NCI-H82 treated with DMSO at 0.1 percent for 48 hours (cell line): ENCODE measurements around the gene RAP1GAP2.
A peak's percentile ranks its signal among the peaks of the same experiment; 100 is the strongest.
"Not testable (repeated sequence)": the region's sequence is repeated elsewhere in the genome, so short reads cannot be mapped to it uniquely, and the experiment has no call there.

ENCODE experiments used
- DNase-seq: peaks from one replicate; lab custom pipeline; 2025; ENCODE audit not compliant: unreplicated experiment; lab: John Stamatoyannopoulos, UW

Gene RAP1GAP2

DNA sequence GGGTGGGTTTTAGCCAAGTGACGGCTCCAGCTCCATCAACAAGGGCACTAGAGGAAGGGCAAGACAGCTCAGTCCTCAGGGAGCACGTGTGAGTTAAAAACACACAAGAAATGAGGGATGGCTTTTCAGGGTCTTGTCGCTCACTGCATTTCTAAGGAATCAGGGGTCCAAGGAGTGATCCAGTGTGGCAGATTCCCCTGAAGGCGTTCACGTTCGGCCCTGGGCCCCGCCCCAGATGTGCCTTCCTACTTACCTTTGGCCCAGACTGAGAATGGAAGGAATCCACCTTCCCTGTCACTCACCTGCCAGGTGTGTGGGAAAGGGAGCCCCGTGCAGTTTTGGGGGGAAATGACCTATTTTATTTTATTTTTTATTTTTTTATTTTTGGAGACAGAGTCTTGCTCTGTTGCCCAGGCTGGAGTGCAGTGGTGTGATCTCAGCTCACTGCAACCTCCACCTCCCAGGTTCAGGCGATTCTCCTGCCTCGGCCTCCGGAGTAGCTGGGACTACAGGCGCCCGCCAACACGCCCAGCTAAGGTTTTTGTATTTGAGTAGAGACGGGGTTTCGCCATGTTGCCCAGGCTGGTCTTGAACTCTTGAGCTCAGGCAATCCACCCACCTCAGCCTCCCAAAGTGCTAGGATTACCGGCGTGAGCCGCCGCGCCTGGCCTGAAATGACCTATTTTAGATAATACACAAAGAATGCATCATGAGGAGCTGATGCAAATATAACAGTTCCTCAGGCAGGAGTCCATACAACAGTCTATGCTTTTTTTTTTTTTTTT is 195.3 kb downstream of the RAP1GAP2 start:
- not testable (repeated sequence) for DNase-seq

DNA sequence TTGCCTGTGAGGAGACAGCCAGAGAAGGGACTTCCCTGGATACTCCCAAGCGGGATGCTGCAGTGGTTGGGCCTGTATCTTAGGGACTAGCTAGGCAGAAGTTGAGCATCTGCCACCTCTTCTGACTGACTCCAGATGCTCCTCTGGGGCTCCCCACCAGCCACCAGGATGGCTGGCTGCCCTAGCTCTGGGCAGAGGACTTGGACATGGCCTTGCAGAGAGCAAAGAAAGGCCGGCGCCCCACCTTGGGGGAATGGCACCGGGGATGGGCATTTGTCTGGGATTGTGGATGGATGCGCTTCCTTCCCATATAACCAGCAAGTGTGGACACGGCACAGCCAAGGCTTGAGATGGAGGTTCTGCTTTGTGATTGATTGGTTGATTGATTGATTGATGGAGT is 198.2 kb downstream of the RAP1GAP2 start:
- DNase-seq: no peak

DNA sequence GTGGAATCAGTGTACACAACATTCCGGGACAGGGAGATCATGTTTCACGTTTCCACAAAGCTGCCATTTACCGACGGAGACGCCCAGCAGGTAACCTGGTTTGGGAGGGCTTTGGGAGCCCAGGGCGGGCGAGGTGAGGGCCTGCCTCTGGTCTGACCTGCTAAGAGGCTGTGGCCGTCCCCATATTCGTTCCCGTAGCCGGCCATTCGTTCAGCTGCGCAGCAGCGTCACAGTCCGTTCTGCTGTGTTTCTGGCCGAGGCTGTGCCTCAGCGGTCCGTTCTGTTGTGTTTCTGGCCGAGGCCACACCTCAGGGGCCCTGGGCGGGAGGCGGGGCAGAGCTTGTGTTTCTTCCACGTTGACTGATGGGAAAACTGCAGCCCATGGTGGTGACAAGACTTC is 199.1 kb downstream of the RAP1GAP2 start:
- no peak for DNase-seq

DNA sequence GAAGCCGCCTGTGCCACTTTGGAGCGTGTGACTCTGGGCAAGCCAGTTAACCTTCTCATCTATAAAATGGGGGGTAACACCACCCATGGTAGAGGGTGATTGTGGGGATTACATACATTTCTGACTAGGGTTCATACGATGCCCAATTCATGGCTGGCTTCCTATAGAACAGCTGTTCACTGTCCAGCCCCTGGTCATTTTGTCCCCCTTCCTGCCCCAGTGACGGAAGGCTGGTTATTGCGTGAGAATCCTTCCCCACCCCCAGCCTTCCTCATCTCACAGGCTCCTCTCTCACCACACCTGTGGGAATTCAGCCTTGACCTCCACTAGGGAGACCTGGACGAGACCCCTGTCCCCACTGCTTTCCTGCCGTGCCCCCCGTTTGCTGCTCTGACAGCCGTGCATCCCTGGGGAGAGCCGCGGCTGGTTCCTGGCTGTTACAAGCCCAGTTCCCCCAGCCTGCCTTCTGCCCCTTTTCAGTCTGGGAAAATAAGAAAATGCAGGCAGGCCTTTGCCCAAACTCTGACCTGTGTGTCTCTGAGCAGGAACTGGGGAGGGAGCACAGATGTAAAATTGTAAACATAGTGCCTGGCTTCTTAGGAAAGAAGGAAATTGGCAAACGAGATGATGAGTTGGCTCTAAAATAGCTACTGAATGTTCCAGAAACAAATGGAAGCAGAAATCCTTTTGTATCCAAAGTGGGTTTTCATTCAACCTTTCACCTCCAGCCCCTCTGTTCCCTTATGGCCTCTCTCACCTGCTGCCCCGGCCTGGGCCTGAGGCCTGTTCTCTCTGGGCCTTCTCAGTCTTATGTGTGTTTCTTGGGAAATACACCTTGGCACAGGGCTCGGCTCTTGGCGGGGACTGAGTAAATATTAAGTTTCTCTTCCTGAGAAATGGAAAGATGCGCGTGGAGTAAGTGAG is 199.9 kb downstream of the RAP1GAP2 start:
- no peak for DNase-seq

DNA sequence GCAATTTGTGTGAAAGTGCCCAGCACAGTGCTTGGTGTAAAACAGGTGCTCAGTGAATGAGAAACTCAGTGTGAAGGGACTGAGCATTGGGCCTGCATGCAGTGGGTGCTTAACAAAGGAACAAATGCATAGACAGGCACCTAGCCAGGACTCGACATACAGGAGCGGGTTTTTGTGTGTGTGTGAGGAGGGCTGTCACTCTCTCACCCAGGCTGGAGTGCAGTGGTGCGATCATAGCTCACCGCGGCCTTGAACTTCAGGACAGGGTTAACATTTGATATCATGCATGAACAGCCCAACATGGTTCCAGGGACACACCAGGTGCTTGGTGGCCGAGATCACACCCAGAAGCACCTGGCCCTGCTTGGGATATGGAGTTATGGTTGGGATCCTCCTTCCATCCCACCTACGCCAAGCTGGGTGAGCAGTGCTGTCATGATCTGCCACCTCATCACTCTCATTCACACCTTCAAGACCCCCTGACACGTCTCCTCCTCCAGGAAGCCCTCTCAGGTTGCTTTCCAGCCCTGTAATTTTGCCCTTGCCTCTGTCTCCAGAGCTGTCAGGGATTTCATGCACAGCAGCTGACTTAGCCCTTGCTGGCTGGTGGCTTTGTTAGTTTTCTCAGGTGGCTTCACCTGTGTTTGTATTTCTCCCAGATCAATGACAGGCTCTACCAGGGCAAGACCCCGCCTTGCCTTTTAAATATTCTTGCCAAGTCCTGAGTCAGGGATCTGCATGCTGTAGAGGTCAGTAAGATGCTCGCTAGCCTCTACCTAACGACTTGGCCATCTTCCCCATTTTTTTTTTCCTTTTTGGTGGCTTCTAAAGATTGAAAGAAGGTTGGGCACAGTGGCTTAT is 200.8 kb downstream of the RAP1GAP2 start:
- no peak for DNase-seq

DNA sequence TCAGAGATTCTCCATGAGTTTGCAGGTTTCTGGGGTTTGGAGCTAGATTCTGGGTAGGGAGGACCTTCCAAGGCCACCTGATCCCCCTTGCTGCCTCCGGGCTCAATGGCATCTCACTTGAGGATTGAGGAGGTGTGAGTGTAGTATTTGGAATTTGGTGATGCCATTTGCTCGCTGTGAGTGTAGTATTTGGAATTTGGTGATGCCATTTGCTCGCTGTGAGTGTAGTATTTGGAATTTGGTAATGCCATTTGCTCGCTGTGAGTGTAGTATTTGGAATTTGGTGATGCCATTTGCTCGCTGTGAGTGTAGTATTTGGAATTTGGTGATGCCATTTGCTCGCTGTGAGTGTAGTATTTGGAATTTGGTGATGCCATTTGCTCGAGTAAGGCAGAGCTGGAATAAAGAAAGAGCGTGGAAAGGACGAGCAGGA is 202.2 kb downstream of the RAP1GAP2 start:
- not testable (repeated sequence) for DNase-seq

DNA sequence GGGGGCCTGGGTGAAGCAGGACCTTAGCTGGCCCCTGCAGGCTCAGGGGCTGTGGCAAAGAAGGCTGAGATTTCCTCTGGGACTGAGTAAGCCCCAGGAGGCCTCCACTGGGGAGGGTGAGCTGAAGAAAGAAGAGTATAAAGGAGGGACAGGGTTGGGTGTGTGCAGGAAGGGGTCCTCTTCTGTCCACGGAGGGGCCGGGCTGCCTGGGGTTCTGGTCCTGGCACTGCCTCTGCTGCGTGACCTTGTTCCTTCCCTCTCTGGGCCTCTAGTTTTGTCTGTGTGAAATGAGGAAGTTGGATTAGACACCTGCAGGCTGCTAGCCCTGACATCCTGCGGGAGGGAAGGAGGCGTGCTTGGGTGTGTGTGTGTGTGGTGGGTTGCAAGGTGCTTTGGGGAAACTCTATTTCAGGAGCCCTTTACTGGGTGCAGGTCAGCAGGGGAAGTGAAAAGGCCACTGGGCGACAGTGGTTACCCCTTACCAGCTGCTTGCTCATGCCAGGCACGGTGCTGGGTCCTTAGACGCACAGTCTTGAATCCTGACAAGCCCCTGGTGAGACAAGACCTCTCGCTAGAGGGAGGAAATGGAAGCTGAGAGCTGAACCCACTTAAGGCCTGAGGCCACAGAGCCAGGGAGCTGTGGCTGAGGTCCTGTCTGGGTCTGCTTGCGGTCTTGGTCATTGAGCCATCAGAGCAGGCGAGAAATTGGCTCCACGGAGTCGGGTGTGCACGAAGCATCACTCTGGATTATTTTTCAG is 206.5 kb downstream of the RAP1GAP2 start:
- DNase-seq: no peak

DNA sequence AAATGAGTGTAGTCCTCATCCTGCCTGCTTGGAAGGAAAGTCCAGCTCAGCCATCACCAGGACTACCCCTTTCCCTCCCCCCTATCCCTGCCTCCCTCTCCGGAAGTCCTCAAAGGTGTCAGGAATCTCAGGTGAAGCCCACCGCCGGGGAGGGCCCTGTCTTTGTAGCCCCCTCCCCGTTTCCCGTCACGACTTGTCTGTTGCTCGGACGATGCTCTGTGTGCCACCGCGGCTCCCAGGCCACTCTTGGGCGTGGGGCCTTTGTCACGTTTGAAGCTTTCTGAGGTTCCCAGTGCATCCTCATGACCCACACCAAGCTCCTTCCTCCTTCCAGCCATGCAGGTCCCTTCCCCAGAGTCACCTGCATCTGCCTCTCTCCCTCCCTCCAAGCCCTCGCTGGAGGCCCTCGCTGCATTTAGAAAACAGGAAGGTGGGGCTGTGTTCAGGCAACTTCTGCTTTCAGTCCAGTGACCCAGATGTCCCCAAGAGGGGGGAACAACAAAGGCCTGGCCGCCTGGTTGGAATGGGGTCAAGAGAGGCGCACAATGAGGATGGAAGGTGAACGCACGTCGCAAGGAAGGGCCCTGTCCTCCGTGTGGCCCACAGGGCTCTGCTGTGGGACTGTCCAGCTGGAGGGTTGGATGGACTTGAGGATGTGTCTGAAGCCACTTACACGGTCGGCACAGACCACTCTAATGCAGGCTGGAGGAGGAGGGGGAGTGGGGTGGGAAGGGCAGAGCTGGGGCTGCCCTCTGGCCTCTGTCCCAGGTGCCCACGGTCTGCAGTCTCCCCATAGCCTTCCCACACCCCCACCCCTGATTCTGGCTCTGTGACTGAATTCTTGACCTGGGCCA is 207.3 kb downstream of the RAP1GAP2 start:
- DNase-seq: no peak

DNA sequence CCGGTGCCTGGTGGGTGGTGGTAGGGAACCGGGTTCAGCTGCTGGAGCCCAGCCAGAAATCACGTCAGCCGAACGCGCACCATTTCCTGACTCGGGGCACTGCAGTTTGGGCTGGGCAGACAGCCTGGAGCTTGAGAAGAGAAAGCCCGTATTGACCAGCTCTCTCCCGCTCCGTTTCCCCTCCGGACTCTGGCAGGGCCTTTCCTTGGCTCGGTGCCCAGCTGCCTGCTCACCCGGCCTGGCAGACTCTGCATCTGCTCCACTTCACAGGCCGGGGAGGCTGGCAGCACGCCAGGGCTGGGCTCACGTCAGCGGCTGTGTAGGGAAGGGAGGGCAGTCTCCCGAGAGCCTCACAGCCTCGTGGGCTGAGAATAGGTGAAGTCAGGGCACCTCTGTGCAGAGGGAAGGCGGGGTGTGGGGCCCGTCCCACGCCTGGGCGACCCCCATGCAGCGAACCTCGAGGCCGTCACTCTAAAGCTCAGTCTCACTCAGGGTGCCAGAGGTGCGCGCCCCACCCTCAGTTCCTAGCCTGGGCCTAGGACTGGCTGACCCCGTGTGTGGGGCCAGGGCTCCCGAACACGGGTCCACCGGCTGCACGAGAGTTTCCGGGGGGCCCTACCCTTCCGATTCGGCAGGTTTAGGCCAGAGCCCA is 208.0 kb downstream of the RAP1GAP2 start:
- DNase-seq: peak; percentile 78

DNA sequence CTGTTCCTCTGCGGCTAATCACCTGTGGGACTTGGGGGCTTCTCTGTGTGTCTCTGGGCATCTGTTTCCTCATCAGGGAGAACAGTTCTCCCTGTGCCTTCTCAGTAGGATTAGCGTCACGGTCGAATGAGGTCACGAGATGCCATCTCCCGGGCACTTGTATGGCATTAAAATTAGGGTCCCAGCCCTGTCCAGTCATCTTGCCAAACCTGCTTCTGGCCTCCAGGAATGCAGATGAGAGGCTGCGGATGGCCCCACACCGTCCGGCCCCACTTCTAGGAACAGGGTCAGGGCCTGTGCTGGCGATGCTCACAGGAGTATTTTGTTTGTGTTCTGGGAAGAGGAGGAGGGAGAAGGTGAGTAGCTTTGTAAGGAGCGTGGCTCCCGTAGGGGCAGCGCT is 208.7 kb downstream of the RAP1GAP2 start:
- DNase-seq: peak; percentile 54

DNA sequence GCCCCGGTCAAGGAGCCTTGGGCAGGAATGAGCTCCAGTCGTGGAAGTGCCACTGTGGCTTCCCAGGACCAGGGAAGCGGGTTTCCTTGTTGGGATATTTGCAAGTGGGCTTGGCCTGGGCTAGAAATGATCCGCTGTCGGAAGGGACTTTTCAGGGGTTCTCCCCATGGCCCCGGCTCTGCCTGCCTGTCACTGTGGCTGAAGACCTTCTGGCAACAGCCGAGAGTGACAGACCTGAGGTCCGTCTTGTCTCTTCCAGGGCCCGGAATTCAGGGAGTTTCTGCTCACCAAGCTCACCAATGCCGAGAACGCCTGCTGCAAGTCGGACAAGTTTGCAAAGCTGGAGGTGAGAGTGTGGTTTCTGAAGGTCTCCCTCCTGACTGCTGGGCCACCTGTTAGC is 209.5 kb downstream of the RAP1GAP2 start:
- DNase-seq: no peak

DNA sequence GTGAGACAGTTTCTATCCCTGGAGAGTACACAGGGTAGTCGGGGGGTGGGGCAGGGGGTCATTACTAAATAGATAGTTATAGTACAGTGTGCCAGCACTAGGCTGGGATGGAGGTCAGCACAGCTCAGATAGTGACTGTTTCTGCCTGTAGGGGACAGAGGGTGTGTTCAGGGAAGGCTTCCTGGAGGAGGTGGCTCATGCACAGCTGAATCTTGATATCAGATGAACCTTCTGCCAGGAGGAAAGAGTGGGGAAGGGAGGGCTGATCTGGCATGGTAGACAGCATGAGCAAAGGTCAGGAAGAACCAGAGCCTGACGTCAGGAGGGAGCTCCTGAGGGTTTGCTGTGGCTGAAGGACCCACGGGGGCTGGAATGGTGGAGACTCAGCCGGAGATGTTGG is 210.6 kb downstream of the RAP1GAP2 start:
- DNase-seq: no peak

DNA sequence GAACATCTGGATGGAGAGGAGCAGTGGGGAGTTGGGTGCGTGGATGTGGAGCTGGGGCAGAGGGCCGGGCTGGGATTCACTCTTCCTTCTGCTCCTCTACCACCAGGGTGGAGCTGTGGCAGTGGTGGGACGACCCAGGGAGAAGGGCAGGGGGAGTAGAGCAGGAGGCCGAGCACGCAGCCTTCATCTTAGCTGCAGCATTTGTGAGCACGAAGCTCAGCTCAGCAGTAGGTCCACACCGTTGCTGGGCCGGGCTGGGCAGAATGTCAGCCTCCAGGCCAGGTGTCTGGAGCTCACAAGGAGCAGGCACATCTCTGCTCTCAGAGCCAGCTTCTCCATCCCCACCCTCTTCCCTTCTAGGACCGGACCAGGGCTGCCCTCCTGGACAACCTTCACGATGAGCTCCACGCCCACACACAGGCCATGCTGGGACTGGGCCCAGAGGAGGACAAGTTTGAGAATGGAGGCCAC is 211.4 kb downstream of the RAP1GAP2 start:
- DNase-seq: no peak

DNA sequence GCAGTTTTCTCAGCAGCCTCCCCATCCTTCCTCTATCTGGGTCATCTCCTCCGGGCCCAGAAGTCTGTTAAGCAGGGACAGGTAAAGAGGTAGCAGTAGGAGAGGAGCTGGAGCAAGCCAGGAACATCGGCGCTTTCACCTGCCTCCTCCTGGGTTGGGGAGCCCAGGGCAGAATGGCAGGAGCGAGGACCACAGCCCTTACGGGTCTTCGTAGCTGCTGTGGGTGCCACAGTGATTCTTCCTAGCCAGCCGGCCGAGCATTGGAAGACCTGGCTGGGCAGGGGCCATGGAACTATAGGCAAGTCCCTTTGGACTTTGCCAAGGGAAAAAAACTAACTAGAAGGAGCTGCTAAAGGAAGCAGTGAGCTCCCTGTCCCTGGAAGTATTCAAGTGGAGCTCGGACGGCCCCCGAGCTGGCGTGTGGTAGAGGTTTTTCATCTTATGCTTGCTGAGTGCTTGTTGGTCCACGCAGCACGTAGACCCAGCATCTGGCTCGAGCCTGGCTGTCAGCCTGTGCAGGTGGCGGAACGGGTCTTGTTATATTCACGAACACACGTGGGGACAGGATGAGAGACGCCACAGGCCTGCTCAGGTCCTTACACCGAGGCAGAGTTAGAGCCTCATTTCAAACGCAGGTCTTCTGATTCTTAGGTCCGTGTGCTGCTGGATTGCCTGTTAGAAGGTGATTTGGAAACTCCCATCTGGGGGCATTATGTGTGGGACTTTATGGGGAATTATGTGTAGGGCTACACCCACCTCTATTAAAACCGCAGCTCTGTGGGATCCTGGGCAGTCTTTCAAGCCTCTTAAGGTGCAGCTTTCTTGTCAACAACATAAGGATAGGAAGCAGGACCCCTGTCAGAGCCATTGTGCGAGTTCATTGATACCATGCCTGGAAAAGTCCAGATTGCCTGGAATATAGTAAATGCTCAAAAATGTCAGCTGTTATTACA is 212.4 kb downstream of the RAP1GAP2 start:
- no peak for DNase-seq

DNA sequence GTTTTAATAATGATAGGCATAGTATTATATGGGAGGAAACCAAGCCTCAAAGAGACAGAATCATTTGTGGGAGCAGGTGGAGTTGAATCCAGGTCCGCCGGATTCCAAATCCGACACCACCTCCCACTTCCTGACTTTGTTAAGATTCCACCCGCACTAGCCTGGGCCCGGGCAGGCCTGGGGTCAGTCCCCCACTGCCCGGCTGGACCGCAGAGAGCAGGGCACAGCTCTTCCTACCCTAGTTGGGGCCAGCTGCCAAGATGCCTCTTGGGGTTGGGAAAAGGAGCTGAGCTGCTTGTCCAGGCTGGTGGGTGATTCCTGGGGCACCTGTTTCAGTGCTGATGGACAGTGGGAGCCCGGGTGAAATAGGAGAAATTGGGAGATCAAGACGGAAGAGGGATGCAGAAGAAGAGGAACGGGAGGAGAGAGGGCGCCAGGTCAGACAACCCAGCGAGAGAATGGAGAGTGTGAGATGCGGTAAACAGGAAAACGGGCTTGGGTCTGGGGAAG is 213.2 kb downstream of the RAP1GAP2 start:
- no peak for DNase-seq

DNA sequence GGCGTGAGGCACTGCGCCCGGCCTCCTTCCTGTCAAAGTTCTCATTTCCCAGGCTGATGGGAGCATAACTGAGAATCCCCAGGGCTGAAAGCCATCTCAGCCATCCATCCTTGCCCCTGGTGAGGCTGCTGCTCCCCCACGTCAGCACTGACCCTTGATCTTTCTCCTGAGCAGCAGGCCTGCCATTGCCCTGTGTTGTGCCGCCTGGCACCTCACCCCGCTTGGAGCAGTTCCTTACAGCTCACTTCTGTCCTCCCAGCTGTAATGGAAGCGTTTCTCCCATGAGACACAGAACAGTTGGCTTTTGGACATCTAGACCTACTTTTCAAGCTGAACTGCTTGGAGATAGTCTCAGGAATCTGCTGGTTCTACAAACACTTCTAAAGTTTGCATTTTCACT is 215.7 kb downstream of the RAP1GAP2 start:
- DNase-seq: no peak

DNA sequence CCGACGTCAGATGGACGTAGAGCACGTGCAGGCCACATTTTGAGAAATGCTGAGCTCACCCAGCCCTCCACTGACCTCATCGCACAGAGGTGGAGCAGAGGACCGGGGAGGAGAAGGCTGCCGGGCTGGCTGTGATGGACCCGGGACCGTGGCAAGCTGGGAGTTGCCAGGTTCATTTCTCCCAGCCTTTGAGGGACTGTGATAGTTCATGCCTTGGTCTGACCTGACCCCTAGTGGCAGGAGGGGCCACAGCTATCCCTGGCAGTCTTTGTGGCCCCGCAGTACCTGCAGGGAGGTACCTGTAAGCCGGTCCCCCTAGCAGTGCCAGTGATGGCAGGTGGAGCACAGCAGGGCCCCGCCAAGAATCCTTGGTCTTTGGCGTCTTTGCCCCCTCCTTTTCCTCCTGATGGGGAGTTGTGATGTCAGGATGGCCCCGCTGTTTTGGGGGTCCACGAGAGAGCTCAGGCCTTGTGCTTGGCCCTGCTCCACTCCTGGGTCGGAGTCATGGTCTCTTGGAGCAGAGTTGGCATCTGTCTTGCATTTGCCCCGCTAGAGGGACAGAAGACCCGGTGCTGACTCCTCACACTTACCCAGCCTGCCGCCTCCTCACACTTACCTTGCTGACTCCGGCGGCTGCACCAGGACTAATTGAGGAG is 216.8 kb downstream of the RAP1GAP2 start:
- peak; percentile 34 for DNase-seq
